ENCODE data around the gene PPRC1.
A peak's percentile ranks its signal among the peaks of the same experiment; 100 is the strongest.
"Not testable (repeated sequence)": the region's sequence is repeated elsewhere in the genome, so short reads cannot be mapped to it uniquely, and the experiment has no call there.

Gene PPRC1

GRCh38 chr10:102150970-102151773, 18.3 kb downstream of the PPRC1 start:
- peak; percentile 53 for DNase-seq

DNA sequence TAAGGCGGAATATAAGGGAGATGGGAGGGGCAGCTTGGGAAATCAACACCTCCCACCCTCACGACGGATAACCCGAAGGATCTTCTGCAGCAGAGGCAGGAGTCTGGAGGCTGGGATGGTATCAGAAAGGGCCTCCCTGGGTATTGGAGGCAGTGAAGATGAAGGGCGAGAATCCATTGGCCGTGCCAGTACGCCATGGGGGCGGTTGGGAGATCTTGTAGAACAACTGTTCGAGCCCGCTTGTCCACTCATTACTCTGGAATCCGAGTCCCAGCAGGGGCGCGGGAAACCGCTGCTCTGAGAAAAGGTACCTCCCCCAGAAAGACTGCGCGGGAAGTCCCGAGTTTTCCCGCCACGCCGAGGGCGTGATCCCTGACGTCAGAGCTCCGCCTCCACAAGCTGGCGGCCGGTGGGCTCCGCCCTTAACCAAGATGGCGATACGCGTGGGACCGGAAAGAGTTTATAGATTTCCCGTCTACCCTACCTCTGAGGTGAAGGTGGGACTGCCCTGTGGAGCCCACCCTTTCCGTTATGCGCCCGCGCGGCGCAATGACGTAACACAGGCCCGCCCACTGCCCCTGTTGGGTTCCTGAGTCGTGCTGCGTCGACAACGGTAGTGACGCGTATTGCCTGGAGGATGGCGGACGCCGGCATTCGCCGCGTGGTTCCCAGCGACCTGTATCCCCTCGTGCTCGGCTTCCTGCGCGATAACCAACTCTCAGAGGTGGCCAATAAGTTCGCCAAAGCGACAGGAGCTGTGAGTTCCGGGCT, 19.1 kb downstream of the PPRC1 start, which contains the start of gene NOLC1:
NOLC1 (plus strand) TSS at position 616 of the 771 bp plus-strand sequence; CDS start at position 638, 22 bp downstream.
- DNase-seq: peak; percentile 99

- peak; percentile 60 for DNase-seq
These were observed 19.7 kb downstream of the PPRC1 start for GRCh38 chr10:102152545-102152890.

GRCh38 chr10:102153093-102153620, 20.3 kb downstream of the PPRC1 start:
- DNase-seq: no peak

DNA sequence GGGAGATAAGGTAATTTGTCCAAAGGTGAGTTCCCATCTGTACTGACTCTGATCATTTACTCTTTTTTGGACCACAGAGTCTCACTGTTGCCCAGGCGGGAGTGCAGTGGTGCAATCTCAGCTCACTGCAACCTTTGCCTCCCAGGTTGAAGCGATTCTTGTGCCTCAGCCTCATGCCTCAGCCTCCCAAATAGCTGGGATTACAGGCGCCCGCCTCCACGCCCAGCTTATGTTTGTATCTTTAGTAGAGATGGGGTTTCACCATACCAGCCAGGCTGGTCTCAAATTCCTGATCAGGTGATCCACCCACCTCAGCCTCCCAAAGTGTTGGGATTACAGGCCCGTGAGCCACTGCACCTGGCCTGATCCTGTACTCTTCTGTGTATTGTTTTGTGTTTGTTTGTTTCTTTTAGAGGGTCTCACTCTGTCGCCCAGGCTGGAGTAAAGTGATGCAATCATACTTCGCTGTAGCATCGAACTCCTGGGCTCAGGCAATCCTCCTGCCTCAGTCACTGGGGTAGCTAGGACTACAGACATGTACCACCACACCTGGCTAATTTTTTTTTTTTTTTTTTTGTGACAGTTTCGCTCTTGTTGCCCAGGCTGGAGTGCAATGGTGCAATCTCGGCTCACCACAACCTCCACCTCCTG, 21.8 kb downstream of the PPRC1 start:
- no peak for DNase-seq

- DNase-seq: no peak
These were observed 24.4 kb downstream of the PPRC1 start for GRCh38 chr10:102157224-102157623.

DNA sequence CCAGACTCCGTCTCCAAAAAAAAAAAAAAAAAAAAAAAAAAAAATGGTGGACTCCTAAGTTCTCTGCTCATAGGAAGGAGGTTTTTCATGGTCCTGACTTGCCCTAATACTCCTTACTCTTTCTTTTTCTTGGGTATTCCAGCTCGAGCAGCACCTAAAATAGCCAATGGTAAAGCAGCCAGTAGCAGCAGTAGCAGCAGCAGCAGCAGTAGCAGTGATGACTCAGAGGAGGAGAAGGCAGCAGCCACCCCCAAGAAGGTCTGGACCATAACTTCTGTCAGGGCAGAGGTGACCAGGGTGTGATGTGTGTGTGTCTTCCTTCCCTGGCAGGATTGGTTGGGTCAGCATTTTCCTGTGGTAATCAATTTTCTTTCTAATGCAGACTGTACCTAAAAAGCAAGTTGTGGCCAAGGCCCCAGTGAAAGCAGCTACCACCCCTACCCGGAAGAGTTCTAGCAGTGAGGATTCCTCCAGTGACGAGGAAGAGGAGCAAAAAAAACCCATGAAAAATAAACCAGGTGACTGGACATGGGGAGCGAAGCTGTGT, 26.3 kb downstream of the PPRC1 start:
- no peak for DNase-seq

DNA sequence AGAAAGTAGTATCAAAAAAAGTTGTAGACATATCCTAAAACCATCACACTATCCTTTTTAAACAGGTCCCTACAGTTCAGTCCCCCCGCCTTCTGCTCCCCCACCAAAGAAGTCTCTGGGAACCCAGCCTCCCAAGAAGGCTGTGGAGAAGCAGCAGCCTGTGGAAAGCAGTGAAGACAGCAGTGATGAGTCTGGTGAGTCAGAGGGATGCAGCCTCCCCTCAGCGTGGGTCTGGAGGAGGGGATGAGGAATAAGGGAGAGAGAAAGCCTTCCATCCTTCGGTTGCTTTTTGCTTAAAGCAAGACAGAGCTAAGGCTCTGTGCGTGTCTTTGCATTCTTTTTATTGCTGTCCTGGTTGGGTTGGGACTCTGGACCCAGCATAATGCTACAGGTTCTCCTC, 27.0 kb downstream of the PPRC1 start:
- DNase-seq: no peak

DNA sequence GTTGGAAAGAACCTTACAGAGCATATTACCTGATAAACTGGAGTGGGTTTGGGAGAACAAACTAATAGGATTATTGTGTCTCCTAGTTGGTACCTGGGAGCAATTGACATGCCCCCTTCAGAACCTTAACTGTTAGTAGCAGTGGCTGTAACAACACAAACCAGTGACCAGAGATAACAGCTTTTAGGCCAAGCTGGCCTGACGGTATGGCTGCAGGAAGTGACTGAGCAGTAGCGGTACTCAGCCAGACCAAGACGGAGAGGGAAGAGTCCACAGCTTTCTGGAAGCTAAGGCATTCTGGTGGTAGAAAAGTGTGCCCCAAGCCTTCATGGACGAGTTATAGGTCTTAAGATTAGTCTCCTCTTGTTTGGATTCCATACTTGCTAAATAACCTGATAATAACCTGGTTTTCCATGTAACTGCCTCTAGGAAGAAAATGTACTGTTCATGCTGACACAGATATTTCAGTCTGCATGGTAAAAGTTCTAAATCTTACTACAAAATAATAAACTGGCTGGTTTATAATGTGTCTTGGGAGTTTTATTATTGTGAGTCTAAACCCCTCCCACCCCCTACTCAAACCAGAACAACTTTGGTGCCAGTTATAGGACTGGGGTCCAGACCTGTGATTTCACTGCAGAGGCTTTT, 30.6 kb downstream of the PPRC1 start:
- DNase-seq: no peak

GRCh38 chr10:102167861-102168260, 35.0 kb downstream of the PPRC1 start:
- no peak for DNase-seq

GRCh38 chr10:102170602-102171001, 37.8 kb downstream of the PPRC1 start:
- no peak for DNase-seq

DNA sequence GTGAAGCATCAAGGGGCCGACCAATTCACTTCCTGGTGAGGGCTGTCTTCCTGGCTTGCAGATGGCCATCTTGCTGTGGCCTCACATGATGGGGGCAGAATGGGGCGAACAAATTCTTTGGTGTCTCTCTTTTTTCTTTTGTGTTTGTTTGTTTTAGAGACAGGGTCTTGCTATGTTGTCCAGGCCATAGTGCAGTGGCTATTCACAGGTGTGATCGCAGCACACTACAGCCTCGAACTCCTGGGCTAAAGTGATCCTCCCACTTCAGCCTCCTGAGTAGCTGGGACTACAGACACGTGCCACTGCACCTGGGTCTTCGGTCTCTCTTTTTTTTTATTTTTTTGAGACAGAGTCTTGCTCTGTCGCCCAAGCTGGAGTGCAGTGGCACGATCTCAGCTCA, 39.4 kb downstream of the PPRC1 start:
- DNase-seq: no peak

DNA sequence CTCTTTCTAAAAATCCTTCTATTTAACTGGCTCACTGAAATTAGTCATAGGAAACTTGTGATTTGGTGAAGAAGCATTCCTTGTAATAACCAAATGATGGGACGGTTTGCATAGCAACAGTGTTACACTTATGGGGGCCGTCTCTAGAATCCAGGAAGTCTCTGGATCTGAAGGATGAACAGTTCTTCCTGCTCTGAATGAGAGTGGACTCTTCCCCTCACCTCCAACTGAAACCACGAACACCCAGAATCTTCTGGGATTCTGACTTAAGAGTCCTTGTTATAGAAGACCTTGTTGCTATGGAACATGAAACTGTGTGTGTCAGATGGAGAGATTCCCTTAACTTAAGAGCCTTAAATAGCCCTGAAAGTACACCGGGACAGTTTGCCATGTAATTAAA, 42.6 kb downstream of the PPRC1 start:
- DNase-seq: no peak

- no peak for DNase-seq
These were observed 51.8 kb downstream of the PPRC1 start for GRCh38 chr10:102184606-102185005.

- DNase-seq: no peak
These were observed 52.4 kb downstream of the PPRC1 start for GRCh38 chr10:102185272-102185671.

DNA sequence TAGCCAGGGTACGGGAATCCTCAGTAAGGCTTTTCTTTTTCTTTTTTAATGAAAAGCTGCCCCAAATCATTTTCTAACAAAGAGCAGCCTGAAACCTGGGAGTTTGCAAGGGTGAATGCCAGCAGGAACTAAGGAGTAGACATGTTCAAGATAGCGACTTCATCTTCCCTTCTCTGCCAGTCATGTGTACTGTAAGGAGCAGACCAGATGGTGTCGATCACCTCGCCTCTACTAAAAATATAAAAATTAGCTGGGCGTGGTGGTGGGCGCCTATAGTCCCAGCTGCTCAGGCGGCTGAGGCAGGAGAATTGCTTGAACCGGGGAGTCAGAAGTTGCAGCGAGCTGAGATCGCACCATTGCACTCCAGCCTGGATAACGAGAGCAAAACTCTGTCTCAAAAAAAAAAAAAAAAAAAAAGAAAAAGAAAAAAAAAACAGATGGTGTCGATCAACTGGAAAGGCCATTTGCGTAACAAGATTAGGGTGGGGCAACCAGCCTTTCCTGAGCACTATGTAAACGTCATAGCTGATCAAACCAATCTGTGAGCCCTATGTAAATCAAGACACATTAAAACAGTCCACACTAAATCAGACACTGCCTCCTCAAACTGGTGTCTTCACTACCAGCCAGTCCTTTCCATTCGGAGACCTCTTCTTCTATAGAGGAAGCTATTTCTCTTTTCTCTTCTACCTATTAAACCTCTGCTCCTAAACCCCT, 53.1 kb downstream of the PPRC1 start:
- DNase-seq: peak; percentile 74

DNA sequence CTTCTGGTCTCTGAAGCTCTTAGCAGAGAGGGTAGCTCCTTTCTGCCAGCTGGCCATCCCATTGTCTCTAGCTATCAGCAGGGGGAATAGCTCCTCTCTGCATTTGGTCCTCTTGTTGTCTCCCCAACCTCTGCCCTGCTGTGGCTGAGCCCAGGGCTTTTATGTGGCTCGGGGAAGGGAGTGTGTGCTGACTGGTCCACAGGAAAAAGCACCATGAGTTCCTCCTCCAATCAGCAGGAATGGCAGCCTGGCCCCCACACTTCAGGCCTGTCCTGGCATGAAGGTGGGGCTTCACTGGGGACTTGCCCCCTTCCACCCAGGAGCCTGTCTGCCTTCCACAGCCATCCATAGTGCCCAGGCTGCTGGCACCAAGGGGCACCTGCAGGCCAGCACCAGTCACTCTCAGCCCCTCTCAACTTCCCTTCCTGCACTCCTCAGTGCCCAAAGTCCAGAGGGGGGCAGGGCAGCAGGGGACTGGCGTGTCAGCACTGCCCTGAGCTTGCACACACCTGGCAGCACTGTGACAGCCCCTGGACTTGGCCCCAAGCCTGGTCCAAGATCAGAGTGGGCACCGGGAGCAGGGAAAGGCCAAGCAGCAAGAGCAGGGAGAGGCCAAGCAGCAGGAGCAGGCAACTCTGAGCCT, 55.6 kb downstream of the PPRC1 start:
- DNase-seq: no peak

DNA sequence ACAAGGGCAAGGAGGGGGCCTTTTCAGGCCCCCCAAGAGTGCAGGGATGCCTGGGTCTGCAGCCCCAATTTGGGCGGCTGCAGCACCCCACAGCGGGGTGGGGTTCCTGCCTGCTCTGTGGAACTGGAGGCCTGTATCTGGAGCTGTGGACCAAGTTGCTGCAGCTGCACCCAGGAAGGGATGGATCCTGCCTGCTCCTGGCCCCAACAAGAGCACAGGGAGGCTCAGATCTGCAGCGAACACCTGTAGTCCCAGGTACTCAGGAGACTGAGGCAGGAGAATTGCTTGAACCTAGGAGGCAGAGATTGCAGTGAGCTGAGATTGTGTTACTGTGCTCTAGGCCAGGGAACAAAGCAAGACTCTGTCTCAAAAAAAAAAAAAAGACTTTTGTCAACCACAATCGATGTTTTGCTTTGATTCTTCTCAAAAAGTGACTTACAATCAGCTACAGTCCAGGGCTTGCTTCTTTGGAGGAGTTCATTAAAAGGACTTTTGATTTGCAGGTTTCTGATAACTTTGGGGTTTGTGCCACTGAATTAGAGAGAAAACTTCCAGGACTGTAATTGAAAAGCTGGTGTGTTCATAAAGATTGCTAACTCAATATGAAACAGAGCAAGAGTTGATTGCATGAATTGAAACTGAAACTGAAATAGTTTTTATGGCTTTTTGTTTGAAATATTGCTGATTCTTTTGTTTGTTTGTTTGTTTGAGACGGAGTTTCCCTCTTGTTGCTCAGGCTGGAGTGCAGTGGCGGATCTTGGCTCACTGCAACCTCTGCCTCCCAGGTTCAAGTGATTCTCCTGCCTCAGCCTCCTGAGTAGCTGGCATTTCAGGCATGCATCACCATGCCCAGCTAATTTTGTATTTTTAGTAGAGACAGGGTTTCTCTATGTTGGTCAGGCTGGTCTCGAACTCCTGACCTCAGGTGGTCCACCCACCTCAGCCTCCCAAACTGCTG, 56.4 kb downstream of the PPRC1 start:
- not testable (repeated sequence) for DNase-seq

GRCh38 chr10:102191956-102192355, 59.1 kb downstream of the PPRC1 start:
- no peak for DNase-seq

- DNase-seq: no peak
These were observed 62.5 kb downstream of the PPRC1 start for GRCh38 chr10:102195296-102195870.

Measured in NCI-H82 (cell line).